ENCODE data around the gene RCCD1. TPM values are rescaled to one million over a fixed set of nuclear protein-coding genes. Genes with fewer than 3 reads are reported as not detected.

RCCD1 gene
- total RNA-seq, 1 experiment from 2014 or later, result 26.1 TPM

- POLR2A ChIA-PET, result no interaction called here
- ATAC-seq, result no peak
- peaks cover 16% of the 10 kb centered on the region for H3K4me1 Mint-ChIP-seq
- DNase-seq (ENCODE audit: low spot score), result no peak
- TF ChIP-seq HMGA2 (CRISPR knock-in tag; IDR thresholded peaks at IDR 0.05), result no peak
- no peak for TF ChIP-seq NR1H2 (CRISPR knock-in tag; IDR thresholded peaks at IDR 0.05)
- no peak for TF ChIP-seq STAT6 (CRISPR knock-in tag; conservative IDR thresholded peaks at IDR 0.05; ENCODE audit: low read depth)
- TF ChIP-seq ARID4B (CRISPR knock-in tag; IDR thresholded peaks at IDR 0.05; ENCODE audit: borderline replicate concordance), result no peak
- no peak overlapping the region for H3K4me3 Mint-ChIP-seq
- CTCF ChIA-PET, result interaction anchor here (1.0 to 6.2 kb wide), 4 partner anchors 20 to 288 kb away, joined by 3 to 264 read pairs (median 70); partner anchors contain the start of genes HDDC3 and UNC45A
- no peaks in the 10 kb centered on the region for H3K9me3 Mint-ChIP-seq
- no peaks in the 10 kb centered on the region for H3K27me3 Mint-ChIP-seq (ENCODE audit: low read depth)
- H3K36me3 Mint-ChIP-seq, result peaks cover 39% of the 10 kb centered on the region
- no peak overlapping the region for H3K27ac Mint-ChIP-seq
Measured at GRCh38 chr15:90959028-90959595, 4.4 kb downstream of the RCCD1 start.

- Mint-ChIP-seq H3K36me3 (peaks cover 45% of the 10 kb centered on the region), H3K4me1 (peaks cover 16% of the 10 kb centered on the region), H3K9me3 (no peaks in the 10 kb centered on the region), H3K27me3 (ENCODE audit: low read depth) (no peaks in the 10 kb centered on the region), H3K4me3 (no peak overlapping the region), H3K27ac (no peak overlapping the region)
- POLR2A ChIA-PET, result no interaction called here
- no peak for TF ChIP-seq ZNF281 (CRISPR knock-in tag; IDR thresholded peaks at IDR 0.05)
- no peak for TF ChIP-seq TCF7 (CRISPR knock-in tag; IDR thresholded peaks at IDR 0.05; ENCODE audit: low read depth)
- no peak for TF ChIP-seq PRRX2 (CRISPR knock-in tag; IDR thresholded peaks at IDR 0.05)
- no peak for TF ChIP-seq IRF1 (CRISPR knock-in tag; IDR thresholded peaks at IDR 0.05)
- TF ChIP-seq AR (CRISPR knock-in tag; IDR thresholded peaks at IDR 0.05), result no peak
- no peak for ATAC-seq
- DNase-seq (ENCODE audit: low spot score), result no peak
- CTCF ChIA-PET, result interaction anchor here (3.4 kb wide), 1 partner anchor 28 kb away, joined by 15 read pairs; the partner anchor contains the start of gene HDDC3
Measured at GRCh38 chr15:90959894-90960293, 5.2 kb downstream of the RCCD1 start.

All from WTC11 (cell line).